K562 (cell line): ENCODE measurements around the gene MED16. TPM values are rescaled to one million over a fixed set of nuclear protein-coding genes. Genes with fewer than 3 reads are reported as not detected.

Experiments
- ETS2 ChIP-seq: IDR thresholded peaks from 2 replicates; pipeline ENCODE4 v1.6.1; 2016; ENCODE audit warnings: borderline replicate concordance, missing genetic modification characterization, mild to moderate bottlenecking, moderate library complexity, missing compliant biosample characterization; ENCODE audit not compliant: poor library complexity, severe bottlenecking
- KLF6 ChIP-seq: fragments of 250-450 bp; sonication (Bioruptor Pico); IDR thresholded peaks from 2 replicates; pipeline ENCODE4 v1.4.0; 2020; ENCODE audit warnings: mild to moderate bottlenecking, moderate library complexity, borderline replicate concordance
- NR4A1 ChIP-seq, 2 experiments: fragments of 250-450 bp in 1 of 2; fragments of 450-650 bp in 1 of 2; sonication (Bioruptor Pico) in 1 of 2; IDR thresholded peaks; 2 replicates each; pipeline versions ENCODE4 v1.4.0 to v1.6.1; 2016 to 2020; ENCODE audit warnings: mild to moderate bottlenecking in 2 of 2, missing compliant biosample characterization in 1 of 2, missing genetic modification characterization in 1 of 2, moderate library complexity in 1 of 2
- PCBP1 ChIP-seq: fragments of 200-400 bp; formaldehyde crosslinking; IDR thresholded peaks from 2 replicates; pipeline ENCODE4 v1.6.1; 2018; ENCODE audit warnings: mild to moderate bottlenecking, low read depth, low read length; ENCODE audit not compliant: poor library complexity, severe bottlenecking
- RBBP5 ChIP-seq: fragments of 200-600 bp; sonication (generic); IDR thresholded peaks from 2 replicates; pipeline ENCODE4 v1.6.1; 2012; ENCODE audit warnings: borderline replicate concordance, mild to moderate bottlenecking, low read length, control low read depth, inconsistent platforms; ENCODE audit not compliant: insufficient read depth, poor library complexity, severe bottlenecking
- STAG1 ChIP-seq: sonication (generic); formaldehyde crosslinking; IDR thresholded peaks from 2 replicates; pipeline ENCODE4 v1.5.0; 2020; ENCODE audit warnings: missing genetic modification reagents, borderline replicate concordance
- ZNF124 ChIP-seq: sonication (generic); formaldehyde crosslinking; IDR thresholded peaks from 2 replicates; pipeline ENCODE4 v1.8.1; 2022; ENCODE audit warnings: missing genetic modification reagents
- ZNF165 ChIP-seq: fragments of 250-450 bp; sonication (Bioruptor Pico); IDR thresholded peaks from 2 replicates; pipeline ENCODE4 v1.4.0; 2020; ENCODE audit warnings: borderline replicate concordance
- polyA plus RNA-seq, 8 experiments: library from polyadenylated mRNA; depleted of rRNA in 4 of 8; stranded (reverse) in 5 of 8; unstranded in 3 of 8; fragments of >200 nt; fragmentation: Nextera tagmentation in 2 of 8; fragmentation: Illumina TruSeq in 1 of 8; extraction: Ambion mirVana in 2 of 8; extraction: Trizol in 1 of 8; gene quantifications; 2 replicates each; pipeline versions ENCODE4 v1.2.1 to v1.2.3, GENCODE V29; 2011 to 2014; ENCODE audit warnings: inconsistent platforms in 1 of 8, missing spikeins in 1 of 8
- total RNA-seq, 7 experiments: library from RNA; depleted of rRNA in 6 of 7; stranded (reverse); fragments of >200 nt in 6 of 7; fragmentation: Illumina TruSeq in 2 of 7; extraction: Trizol in 2 of 7; gene quantifications; 2 replicates each; pipeline versions ENCODE4 v1.2.1 to v1.2.3, GENCODE V29; 2011 to 2021; ENCODE audit warnings: low replicate concordance in 1 of 7
- TF ChIP-seq, protein P1 (sequence below): fragments of 250-450 bp; sonication (Bioruptor Pico); IDR thresholded peaks from 2 replicates; pipeline ENCODE4 v1.4.0; 2020; ENCODE audit warnings: borderline replicate concordance
- TF ChIP-seq, protein P2 (sequence below), 2 experiments: fragments of 450-650 bp in 1 of 2; sonication (generic) in 1 of 2; formaldehyde crosslinking in 1 of 2; IDR thresholded peaks; 2 replicates each; pipeline versions ENCODE4 v1.7.1 to v1.9.0; 2016 to 2022; ENCODE audit warnings: inconsistent platforms in 1 of 2, mild to moderate bottlenecking in 1 of 2, missing genetic modification reagents in 1 of 2
- TF ChIP-seq, protein P3 (sequence below): fragments of 450-650 bp; formaldehyde crosslinking; IDR thresholded peaks from 2 replicates; pipeline ENCODE4 v1.4.0; 2022; ENCODE audit warnings: mild to moderate bottlenecking, moderate library complexity
- TF ChIP-seq, protein P4 (sequence below): fragments of 250-450 bp; sonication (Bioruptor Pico); IDR thresholded peaks from 2 replicates; pipeline ENCODE4 v1.8.0; 2021; ENCODE audit warnings: borderline replicate concordance, mild to moderate bottlenecking, moderate library complexity; ENCODE audit not compliant: poor library complexity, severe bottlenecking

Gene MED16
- total and polyA plus RNA-seq, 9 of the 15 experiments (the other 6 are each of a cell fraction or from before 2014, with no cell fraction given) = 0.89 to 59.9 (median 8.6) TPM

DNA sequence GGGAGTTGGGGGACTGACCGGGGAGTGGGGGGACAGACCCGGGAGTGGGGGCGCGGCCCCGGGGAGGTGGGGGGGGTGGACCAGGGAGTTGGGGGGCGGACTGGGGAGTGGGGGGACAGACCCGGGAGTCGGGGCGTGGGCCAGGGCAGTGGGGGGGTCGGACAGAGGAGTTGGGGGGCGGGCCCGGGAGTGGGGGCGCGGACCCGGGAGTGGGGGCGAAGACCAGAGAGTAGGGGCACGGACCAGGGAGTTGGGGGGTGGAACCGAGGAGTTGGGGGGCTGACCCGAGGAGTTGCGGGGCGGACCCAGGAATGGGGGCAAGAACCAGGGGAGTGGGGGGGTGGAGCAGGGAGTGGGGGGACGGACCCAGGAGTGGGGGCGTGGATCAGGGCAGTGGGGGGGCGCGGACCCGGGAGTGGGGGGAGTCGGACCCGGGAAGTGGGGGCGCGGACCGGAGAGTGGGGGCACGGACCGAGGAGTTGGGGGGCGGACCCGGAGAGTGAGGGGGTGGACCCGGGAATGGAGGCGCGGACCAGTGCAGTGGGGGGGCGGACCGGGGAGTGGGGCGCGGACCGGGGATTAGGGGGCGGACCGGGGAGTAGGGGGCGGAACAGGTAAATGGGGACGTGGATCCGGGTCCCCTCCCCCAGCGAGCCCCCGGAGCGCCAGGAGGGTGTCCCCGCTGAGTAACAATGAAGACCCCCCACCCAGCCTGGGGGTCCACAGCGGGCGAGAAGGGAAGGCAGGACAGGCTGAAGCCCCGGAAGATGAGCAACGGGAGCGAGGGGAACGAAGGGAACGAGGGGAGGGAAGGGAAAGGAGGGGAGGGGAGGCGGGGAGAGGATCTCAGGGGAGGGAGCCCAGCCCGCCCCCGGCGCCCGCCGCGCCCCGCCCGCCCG lies 19.4 kb upstream of the MED16 start (continued):
- TF ChIP-seq, protein P1, sequence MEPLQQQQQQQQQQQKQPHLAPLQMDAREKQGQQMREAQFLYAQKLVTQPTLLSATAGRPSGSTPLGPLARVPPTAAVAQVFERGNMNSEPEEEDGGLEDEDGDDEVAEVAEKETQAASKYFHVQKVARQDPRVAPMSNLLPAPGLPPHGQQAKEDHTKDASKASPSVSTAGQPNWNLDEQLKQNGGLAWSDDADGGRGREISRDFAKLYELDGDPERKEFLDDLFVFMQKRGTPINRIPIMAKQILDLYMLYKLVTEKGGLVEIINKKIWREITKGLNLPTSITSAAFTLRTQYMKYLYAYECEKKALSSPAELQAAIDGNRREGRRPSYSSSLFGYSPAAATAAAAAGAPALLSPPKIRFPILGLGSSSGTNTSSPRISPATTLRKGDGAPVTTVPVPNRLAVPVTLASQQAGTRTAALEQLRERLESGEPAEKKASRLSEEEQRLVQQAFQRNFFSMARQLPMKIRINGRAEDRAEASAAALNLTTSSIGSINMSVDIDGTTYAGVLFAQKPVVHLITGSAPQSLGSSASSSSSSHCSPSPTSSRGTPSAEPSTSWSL (CRISPR knock-in tag) = no peak
- TF ChIP-seq ETS2 = no peak
- no peak for TF ChIP-seq KLF6
- TF ChIP-seq NR4A1 (CRISPR knock-in tag; IDR thresholded peaks at IDR 0.05) = no peak
- no peak for TF ChIP-seq NR4A1 (tag; IDR thresholded peaks at IDR 0.05)
- TF ChIP-seq, protein P2, sequence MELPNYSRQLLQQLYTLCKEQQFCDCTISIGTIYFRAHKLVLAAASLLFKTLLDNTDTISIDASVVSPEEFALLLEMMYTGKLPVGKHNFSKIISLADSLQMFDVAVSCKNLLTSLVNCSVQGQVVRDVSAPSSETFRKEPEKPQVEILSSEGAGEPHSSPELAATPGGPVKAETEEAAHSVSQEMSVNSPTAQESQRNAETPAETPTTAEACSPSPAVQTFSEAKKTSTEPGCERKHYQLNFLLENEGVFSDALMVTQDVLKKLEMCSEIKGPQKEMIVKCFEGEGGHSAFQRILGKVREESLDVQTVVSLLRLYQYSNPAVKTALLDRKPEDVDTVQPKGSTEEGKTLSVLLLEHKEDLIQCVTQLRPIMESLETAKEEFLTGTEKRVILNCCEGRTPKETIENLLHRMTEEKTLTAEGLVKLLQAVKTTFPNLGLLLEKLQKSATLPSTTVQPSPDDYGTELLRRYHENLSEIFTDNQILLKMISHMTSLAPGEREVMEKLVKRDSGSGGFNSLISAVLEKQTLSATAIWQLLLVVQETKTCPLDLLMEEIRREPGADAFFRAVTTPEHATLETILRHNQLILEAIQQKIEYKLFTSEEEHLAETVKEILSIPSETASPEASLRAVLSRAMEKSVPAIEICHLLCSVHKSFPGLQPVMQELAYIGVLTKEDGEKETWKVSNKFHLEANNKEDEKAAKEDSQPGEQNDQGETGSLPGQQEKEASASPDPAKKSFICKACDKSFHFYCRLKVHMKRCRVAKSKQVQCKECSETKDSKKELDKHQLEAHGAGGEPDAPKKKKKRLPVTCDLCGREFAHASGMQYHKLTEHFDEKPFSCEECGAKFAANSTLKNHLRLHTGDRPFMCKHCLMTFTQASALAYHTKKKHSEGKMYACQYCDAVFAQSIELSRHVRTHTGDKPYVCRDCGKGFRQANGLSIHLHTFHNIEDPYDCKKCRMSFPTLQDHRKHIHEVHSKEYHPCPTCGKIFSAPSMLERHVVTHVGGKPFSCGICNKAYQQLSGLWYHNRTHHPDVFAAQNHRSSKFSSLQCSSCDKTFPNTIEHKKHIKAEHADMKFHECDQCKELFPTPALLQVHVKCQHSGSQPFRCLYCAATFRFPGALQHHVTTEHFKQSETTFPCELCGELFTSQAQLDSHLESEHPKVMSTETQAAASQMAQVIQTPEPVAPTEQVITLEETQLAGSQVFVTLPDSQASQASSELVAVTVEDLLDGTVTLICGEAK (IDR thresholded peaks at IDR 0.05) = no peak
- TF ChIP-seq, protein P2 (CRISPR knock-in tag; IDR thresholded peaks at IDR 0.05) = no peak
- TF ChIP-seq, protein P3, sequence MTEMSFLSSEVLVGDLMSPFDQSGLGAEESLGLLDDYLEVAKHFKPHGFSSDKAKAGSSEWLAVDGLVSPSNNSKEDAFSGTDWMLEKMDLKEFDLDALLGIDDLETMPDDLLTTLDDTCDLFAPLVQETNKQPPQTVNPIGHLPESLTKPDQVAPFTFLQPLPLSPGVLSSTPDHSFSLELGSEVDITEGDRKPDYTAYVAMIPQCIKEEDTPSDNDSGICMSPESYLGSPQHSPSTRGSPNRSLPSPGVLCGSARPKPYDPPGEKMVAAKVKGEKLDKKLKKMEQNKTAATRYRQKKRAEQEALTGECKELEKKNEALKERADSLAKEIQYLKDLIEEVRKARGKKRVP (CRISPR knock-in tag) = no peak
- no peak for TF ChIP-seq ZNF124 (CRISPR knock-in tag)
- TF ChIP-seq, protein P4, sequence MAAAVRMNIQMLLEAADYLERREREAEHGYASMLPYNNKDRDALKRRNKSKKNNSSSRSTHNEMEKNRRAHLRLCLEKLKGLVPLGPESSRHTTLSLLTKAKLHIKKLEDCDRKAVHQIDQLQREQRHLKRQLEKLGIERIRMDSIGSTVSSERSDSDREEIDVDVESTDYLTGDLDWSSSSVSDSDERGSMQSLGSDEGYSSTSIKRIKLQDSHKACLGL (CRISPR knock-in tag) = no peak
- TF ChIP-seq ZNF165 (CRISPR knock-in tag) = no peak
- no peak for TF ChIP-seq STAG1 (CRISPR knock-in tag)
- peak; percentile 50 for TF ChIP-seq PCBP1
- TF ChIP-seq RBBP5 = peak; percentile 15
